ENCODE data around the gene C18orf54.
"Not testable (repeated sequence)": the region's sequence is repeated elsewhere in the genome, so short reads cannot be mapped to it uniquely, and the experiment has no call there.

C18orf54 gene

DNA sequence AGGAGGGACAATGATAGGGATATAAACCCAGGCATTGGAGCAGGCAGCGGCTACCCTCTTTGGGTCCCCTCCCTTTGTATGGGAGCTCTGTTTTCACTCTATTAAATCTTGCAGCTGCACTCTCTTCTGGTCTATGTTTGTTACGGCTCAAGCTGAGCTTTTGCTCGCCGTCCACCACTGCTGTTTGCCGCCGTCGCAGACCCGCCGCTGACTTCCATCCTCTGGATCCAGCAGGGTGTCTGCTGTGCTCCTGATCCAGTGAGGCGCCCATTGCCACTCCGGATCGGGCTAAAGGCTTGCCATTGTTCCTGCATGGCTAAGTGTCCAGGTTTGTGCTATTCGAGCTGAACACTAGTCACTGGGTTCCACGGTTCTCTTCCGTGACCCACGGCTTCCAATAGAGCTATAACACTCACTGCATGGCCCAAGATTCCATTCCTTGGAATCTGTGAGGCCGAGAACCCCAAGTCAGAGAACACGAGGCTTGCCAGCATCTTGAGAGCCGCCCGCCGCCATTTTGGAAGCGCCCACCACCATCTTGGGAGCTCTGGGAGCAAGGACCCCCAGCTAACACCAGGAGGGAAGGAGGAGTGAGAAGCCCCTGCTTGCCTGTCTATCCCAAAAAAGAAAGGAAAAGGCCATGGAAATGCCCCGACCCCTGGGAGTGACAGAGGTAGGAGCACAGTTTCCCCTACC lies 29.2 kb downstream of the C18orf54 start:
- not testable (repeated sequence) for H3K4me3 ChIP-seq (ENCODE audit: low read depth, low read length)

DNA sequence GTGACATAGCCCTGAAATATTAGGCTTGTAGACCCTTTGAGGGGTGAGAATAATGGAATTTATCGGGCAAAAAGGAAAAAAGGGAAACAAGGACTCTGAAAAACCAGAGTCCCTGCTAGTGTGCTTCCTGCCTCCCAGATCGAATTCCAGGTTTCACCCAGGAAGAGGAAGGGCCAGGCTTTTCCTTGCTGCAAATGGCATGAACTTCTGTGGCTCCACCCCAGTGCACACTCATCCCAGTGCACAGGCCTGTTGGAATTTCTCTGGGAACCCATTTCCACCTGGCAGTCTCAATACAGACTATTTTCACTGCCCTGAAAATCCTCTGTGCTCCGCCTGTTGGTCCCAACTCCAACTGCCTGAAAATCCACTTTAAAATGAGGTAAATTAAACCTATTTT lies 29.9 kb downstream of the C18orf54 start:
- no peak overlapping the region for H3K4me3 ChIP-seq (ENCODE audit: low read depth, low read length)

DNA sequence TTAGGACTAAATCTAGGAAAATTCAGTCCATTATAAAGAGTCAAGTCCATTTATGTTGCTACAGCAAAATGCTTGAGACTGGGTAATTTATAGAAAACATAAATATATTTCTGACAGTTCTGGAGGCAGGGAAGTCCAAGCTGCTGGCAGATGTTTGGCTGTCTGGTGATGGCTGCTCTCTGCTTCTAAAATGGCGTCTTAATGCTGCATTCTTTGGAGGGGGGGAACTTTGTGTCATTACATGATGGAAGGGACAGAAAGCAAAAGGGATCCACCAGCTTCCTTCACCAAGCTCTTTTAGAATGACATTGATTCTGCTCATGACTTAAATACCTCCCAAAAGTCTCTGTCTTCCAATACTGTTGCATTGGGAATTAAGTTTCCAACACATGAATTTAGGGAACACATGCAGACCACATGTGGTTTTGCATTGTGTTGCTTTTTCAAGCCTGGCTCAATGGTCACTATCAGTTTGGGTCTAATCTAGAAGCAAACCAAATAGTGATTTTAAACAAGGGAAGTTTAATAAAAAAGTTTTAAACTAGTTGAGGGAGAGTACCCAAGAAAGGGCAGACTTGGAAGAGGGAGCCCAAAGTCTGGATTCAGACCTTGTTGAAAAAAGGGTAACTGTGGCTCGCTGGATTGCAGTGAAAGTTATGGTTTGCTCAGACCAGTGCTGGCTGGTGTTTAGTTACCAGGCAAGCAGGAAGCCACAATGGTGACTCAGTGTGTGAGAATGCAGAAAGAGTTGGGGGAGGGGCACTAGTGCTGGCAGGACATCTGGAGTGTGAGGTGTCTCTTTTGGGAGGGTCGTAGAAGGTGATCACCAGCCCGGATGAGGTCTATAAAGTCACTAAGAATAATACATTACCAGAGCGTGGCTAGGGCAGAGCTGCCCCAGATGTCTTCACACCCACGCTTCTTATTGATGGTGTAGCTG lies 30.8 kb downstream of the C18orf54 start:
- H3K4me3 ChIP-seq (ENCODE audit: low read depth, low read length), result no peak overlapping the region

DNA sequence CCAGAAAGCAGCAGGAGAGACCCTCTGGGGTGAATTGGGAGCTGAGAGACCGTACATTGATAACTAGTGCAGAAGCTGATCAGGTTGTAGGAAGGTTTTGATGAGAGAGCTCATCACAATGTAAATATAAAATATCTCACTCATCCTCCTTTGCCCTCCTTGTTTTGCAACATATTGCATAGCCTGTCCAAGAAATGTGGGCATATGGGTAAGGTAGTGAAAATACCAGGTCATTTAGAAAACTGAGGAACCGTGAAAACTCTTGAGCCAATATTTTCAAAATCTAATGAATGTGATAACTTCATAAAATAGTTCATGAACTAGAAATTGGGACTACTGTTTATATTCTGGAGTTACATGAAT lies 31.4 kb downstream of the C18orf54 start:
- no peak overlapping the region for H3K4me3 ChIP-seq (ENCODE audit: low read depth, low read length)

DNA sequence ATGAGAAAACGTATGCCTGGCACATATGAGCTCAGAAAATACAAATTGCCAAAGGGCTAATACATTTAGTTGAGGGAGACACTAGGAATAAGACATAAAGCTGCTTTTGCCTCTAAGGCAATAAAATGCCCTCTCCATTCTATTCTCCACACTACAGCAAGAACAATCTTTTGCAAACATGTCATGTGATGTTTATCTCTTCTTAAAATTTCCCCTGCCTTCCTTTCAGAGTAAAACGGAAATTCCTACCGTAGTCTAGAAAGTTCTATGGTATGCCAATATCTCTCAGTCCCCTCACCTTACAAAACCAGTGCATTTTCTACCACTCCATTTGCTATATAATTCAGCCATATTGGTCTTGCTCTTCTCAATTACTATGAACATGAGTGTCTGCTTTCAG lies 33.1 kb downstream of the C18orf54 start:
- H3K4me3 ChIP-seq (ENCODE audit: low read depth, low read length), result no peak overlapping the region

DNA sequence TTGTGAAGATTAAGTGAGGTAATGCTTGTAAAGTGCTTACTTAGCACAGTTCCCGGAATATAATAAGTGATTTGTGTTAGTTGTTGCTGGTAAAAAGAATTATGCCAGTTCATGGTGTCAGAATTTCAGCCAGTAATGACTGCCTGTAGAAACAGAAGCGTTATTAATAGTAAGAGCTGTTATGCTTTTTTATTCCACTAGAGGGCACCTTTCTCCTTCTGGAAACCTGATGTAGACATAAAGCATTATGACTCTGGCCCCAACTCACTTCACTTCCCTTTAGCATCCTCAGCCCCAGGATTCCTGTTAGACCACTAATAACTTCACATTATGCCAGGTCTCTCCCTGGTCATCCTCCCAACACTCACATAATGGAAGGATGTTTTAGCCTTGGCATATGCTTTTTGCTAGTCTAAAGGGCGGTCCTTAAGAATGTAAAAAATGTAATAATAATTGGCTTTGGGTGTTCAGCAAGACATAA lies 34.9 kb downstream of the C18orf54 start:
- H3K4me3 ChIP-seq (ENCODE audit: low read depth, low read length), result no peak overlapping the region

DNA sequence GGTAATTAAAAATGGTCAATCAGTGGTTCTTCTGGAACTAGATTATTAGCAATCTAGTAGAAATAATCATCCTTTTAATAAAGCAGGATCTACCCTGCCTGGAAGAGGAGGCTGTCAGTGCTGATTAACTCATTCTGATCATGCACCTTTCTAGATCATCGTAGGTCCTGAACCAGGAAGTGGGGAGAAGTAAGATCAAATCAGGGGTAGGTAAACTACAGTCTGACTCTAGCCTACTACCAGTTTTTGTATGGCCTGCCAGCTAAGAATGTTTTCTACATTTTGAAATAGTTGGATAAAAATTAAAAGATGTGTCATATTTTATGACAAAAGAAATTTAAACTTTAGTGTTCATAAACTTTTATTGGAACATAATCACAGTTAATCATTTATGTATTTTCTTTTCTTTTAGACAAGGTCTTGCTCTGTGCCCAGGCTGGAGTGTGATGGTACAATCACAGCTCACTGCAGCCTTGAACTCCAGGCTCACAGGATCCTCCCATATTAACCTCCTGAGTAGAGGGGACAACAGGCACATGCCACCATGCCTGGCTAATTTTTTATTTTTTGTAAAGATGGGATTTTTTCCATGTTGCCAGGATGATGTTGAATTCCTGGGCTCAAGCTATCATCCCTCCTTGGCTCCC lies 36.1 kb downstream of the C18orf54 start:
- no peak overlapping the region for H3K4me3 ChIP-seq (ENCODE audit: low read depth, low read length)

DNA sequence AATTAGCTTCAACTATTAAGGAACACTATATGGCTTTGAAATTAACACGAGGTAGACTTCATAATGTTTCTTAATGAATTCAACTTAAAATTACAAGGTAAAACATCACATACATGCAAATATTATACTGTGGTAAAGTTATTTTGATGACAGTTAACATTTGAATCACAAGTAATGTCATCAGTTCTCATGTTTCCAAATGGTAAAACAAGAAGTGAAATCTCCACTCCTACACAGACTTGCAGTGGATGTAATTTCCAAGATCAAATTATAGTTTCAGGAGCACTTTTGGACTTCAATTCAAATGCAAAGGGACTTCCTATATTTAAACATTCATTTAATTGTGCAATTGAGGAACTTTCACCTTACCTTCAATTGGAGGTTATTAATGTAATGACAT lies 39.1 kb downstream of the C18orf54 start:
- no peak overlapping the region for H3K4me3 ChIP-seq (ENCODE audit: low read depth, low read length)

DNA sequence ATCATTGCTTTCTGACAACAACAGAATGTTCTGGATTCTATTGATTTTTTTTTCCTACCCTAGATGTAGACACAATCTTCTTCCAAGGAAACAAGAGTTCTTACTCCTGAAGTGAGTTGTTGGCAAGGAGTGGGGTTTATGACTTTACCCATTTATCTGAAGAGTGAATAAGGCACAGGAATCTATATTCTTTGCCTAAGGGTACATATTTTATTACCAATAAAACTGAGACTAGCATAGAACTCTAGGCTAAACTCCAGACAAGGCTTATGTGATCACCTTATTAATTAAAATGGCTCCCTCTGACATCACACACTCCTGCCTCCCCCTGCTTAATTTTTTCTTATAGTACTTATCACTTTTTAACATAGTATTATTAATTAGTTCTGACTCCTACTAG lies 47.6 kb downstream of the C18orf54 start:
- H3K4me3 ChIP-seq (ENCODE audit: low read depth, low read length), result no peak overlapping the region

DNA sequence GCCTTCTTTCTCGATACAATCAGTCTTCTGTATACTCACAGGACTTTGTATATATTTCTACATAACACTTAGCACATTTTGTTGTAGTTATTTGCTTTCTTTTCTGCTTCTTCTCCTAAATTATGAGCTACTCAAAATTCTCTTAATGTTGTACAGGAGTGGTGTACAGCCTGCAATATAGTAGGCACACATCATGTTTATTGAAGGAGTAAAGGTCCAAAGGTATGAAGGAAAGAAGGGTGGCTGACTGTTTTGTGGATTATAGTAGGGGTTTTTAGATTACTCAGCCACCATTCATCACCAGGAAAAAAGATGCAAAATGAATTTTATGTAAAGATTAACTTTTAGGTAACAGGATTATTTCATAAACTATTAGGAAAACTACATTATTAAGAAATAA lies 54.1 kb downstream of the C18orf54 start:
- H3K4me3 ChIP-seq (ENCODE audit: low read depth, low read length), result no peak overlapping the region

DNA sequence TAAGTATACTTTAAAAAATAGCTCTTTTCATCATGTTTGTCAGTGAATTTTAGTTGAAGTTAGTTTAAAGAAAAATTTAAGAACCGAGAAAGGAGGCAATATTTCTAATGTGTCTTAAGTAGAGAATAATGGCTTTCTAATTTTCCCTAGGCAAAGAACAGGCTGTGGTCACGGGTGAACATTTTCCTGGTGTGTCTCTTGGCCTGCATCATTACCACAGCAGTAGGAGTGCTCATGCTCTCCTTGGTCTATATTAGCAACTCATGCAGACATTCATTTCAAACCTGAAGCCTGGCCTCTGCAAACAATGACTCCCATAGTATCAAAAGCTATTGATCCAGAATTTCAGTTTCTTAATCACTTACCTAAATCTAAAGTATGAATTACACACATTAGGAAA lies 57.4 kb downstream of the C18orf54 start:
- no peak overlapping the region for H3K4me3 ChIP-seq (ENCODE audit: low read depth, low read length)

DNA sequence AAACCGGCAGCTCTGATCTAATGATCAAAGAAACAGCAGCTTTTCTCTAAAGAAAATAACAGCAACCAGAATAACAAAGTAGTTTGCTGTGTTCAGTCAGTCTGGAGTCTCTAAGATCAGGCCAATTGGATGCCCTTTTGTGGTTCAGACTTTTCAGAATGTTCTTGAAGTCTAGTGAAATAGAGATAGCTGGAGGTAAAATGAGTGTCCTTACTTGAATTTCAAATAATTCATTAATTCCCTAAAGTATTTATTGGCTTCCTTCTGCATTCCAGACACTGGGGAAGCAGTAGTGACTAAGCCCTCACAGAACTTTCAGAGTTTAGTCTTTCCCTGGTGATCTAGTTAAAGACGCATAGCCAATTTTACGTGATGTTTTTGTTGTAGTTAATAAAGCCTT lies 58.7 kb downstream of the C18orf54 start:
- H3K4me3 ChIP-seq (ENCODE audit: low read depth, low read length), result no peak overlapping the region

DNA sequence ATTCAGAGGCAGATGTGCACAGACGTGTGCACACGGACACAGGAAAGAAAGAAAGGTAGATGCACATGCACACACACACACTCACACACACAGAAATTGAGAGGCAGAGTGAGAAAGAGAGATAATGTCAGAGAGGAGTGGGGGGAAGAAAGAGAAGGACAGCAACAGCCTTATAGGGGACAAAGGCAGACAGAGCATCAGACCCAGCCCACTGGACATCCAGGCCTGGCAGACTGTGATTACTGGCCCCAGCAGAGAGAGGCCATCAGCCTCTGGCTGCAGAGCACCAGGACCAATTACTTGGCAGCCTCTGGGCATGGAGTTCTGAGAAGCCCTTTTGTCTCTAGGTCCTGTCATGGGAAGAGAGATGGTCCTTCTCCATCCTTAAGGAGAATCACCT lies 66.1 kb downstream of the C18orf54 start:
- no peak overlapping the region for H3K4me3 ChIP-seq (ENCODE audit: low read depth, low read length)

DNA sequence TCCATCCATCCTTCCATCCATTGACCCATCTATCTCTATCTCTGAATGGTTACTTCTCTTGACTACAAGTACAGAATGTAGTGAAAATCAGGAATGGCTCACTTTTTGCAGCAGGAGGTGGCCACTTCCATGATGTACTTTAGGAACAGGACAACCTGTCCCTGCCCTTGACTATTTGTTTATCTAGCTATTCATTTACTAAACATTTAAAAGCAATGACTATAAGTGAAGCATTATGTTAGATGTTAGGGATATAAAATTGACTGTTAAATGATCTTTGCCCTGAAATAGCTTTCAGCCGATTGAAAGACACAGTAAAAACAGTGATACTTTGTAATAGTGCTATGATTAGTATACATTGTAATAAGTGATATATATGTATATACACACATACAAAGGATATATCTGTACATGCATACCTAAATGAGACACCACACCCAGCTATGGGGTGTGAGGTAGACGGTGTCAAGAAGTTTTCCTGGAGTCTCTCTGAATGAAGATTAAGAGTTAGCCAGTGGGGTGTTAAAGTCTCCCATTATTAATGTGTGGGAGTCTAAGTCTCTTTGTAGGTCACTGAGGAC lies 68.5 kb downstream of the C18orf54 start:
- no peak overlapping the region for H3K4me3 ChIP-seq (ENCODE audit: low read depth, low read length)
